ENCODE results near the gene CEP70.

DNA sequence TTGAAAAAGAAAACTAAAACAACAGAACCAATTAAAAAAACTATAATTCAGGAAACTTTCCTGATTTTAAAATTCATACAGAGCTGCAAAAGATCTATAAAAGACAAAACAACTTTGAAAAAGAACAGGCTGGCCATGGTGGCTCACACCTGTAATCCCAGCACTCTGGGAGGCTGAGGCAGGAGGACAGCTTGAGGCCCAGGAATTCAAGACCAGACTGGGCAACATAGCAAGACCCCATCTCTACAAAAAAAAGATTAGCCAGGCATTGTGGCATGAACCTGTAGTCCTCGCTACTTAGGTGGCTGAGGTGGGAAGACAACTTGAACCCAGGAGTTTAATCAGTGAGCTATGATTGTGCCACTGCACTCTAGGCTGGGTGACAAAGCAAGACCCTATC is 6.7 kb downstream of the CEP70 start:
- TF ChIP-seq, protein P1, sequence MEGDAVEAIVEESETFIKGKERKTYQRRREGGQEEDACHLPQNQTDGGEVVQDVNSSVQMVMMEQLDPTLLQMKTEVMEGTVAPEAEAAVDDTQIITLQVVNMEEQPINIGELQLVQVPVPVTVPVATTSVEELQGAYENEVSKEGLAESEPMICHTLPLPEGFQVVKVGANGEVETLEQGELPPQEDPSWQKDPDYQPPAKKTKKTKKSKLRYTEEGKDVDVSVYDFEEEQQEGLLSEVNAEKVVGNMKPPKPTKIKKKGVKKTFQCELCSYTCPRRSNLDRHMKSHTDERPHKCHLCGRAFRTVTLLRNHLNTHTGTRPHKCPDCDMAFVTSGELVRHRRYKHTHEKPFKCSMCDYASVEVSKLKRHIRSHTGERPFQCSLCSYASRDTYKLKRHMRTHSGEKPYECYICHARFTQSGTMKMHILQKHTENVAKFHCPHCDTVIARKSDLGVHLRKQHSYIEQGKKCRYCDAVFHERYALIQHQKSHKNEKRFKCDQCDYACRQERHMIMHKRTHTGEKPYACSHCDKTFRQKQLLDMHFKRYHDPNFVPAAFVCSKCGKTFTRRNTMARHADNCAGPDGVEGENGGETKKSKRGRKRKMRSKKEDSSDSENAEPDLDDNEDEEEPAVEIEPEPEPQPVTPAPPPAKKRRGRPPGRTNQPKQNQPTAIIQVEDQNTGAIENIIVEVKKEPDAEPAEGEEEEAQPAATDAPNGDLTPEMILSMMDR (IDR thresholded peaks at IDR 0.05) = no peak
- no peak for TF ChIP-seq POLR2A (IDR thresholded peaks at IDR 0.05)
